CD4-positive, alpha-beta T cell treated with Interleukin-15 for 4 hours (primary cell): ENCODE data around the gene ACTR3.

Experiments used
- DNase-seq: peaks from one replicate; pipeline ENCODE4 v3.0.0-alpha.2; 2020; ENCODE audit warnings: low spot score

Gene ACTR3

DNA sequence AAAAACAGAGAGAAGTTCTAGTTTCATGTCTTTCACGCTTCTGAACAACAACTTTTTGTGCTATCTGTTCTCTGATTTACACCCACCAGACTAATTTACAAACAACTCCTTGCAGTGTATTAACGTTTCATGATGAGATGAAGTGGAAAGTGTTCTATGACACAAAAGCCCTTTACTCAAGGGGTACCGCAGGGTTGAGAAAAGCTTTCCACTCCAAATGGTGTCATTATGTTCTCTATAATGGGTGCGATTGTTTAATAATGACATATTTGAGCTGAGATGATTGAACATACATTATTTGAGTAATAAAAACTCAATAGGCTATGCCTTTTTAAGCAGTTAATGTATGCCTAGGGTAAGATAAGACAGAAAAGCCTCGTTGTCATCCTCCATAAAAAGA is 76.3 kb downstream of the ACTR3 start:
- no peak for DNase-seq

DNA sequence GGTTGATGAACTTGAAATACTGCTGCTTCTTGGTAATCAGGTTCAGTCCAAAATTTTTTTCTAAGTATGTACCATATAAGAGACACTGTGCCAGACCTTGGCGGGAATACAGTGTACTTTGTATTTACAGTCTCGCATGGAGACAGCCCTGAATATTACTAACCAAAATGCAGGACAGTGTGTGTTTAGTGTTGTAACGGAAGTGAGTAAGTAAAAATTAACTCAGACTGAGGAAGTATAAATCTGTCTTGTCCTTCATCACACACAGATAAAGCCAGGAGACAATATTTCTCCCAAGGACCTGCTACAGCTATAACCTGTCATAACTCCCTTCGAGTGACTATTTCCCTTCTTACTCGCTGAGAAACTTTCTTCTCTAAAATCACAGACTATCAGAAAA is 76.9 kb downstream of the ACTR3 start:
- DNase-seq, result no peak

DNA sequence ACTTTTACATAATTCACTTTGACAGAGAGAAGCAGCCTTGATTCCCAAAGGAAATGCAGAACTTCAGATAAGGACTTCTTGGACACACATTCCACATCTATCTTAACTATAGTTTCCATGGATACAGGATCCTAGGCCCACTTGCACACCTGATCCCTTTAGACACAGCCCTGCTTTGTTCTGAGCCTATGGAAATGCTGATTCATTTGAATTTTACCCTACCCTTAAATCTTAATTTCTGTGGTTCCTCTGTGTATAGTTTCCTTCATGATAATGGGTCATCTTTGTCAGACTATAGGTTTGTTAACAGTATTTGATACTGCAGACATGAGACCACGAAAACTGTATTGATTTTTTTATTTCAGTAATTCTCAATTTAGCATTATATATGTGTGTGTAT is 77.4 kb downstream of the ACTR3 start:
- DNase-seq, result no peak

- no peak for DNase-seq
Measured at GRCh38 chr2:113972766-113973165, 82.9 kb downstream of the ACTR3 start.

DNA sequence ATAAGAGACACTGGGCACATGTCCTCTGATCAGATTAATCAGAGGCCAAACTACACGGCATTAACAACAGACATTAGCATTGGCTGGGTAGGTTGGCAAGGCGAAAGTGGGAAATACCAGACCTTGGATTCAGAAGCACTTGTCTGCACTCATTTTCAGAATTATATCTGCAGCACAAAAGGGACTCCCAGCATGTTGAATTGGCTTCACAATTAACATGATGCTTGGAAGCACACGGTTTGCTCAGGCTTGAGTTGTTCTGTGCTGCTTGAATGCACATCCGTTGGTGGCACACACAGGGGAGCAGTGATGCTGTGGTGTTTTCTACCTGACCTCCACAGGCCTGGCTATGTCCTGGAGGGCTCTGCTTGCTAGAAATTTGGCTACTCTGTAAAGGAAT is 83.9 kb downstream of the ACTR3 start:
- no peak for DNase-seq

GRCh38 chr2:113974727-113975126 is 84.8 kb downstream of the ACTR3 start:
- DNase-seq, result no peak

GRCh38 chr2:113976277-113976928 is 86.5 kb downstream of the ACTR3 start:
- no peak for DNase-seq

DNA sequence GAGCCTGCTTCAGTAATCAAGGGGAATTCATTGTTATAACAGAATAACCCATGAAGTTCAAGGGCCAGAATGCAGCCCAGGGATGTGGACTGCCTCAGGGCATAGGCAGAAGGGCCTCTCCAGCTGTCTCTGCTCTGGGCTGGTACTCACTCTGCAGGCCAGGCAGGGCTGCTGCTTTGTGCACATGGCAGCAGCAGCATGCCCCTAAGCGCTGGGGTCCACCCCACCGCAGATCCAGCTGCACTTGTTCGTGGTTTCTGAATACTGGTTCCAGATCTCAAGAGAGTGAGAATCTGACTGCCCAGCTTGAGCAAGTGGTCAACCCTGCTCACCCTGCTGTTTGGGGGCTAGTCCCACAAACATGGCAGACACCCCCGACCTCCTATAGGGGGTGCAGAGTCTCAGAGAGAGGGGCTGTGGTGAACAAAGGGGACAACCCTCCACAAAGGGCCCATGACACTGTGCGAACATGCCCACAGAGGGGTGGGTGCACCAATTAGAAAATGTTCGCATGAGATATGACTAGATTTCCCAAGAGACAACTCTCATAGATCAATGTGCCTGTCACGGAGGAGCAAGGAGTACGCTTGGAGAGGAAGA is 87.3 kb downstream of the ACTR3 start:
- no peak for DNase-seq

DNA sequence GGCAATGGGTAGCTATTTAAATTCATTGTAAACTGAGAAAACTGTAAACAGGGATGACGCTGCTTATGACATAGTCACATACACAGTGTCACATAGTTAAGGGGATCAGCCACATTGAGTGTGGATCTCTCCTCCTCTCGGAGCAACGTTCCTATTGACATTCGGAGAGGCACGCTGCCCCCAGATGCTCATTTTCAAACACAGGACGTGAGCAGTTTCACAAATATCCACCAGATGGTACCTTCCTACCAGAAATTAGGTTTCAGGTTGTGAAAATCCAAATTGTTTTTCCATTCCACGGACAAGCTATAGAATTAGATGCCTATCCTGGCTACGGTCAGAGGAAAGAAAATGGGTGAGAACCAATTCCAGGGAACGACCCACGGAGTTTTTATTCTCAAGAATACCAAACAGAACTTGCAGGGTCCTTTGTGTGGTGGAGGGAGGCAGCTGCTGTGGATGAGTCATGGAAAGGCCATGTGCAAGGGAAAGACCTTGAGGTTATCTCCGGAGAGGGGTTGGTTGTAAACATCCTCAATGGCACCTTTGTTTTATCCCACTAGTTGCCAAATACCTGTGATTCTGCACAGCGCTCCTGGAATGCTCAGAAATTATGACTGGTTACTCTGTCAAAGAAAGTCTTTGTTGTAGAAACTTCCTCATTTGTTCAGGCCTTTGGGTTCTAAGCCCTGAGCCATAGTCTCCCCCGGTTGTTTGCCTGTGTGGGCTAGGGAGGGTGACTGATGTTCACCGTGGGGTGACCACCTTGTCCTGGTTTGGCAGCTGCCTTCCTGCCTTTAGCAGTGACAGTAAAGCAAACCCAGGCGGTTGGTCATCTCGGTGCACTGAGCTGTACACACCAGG is 88.0 kb downstream of the ACTR3 start:
- no peak for DNase-seq

DNA sequence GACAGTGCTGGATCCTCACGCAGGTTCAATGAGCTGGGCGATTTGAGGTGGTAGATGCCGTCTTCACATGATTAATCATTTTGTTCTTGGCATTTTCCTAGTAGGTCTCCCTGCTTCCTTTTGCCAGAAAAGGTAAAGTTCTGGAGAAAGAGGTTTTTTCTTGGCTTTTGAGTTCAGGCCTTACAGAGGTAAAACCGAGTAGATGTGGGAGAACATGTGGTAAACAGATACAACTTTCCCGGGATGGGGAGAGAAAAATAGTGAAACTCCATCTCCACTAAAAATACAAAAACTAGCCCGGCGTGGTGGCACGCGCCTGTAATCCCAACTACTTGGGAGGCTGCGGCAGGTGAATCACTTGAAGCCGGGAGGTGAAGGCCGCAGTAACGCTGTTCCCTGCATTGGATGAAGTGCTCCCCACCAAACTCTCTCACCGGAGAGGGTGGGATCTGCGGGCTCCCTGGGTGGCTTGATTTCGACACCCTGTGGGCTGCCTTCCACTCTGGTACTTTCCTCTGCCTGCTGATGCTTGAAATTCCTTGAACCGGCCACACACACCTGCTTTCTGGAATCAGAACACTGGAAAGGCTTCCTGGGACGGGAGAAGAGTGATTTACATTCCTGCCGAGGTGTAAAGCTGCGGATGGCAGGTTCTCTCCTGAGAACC is 88.8 kb downstream of the ACTR3 start:
- no peak for DNase-seq

DNA sequence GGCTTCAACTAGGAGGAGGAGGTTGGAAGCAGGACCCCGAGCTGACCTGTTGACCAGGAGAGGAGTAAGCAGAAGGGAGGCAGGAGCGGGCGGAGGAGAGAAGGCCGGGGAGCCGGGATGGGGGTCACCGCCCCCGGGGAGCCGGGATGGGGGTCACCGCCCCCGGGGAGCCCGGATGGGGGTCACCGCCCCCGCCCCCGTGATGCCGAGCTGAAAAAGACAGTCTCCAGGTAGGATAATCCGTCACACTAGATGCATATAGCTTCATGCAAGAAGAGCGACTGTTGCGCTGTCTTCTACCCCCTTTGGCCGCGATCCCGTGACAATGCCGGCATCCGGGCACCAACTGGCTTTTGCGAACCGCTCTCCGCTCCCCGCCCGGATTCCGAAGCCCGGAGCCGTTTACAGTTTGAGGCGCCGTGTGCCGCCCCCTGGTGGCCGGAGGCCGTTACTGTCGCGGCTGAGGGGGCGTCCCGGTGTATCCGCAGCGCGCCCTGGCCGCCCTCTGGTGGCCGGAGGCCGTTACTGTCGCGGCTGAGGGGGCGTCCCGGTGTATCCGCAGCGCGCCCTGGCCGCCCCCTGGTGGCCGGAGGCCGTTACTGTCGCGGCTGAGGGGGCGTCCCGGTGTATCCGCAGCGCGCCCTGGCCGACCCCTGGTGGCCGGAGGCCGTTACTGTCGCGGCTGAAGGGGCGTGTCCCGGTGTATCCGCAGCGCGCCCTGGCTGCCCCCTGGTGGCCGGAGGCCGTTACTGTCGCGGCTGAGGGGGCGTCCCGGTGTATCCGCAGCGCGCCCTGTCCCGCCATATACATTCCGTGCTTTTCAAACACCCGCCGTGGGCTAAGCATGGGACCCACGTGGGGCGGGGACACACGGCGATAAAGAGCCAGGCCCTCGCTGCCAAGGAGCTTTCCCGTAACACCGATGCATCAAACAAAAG is 89.6 kb downstream of the ACTR3 start:
- no peak for DNase-seq

DNA sequence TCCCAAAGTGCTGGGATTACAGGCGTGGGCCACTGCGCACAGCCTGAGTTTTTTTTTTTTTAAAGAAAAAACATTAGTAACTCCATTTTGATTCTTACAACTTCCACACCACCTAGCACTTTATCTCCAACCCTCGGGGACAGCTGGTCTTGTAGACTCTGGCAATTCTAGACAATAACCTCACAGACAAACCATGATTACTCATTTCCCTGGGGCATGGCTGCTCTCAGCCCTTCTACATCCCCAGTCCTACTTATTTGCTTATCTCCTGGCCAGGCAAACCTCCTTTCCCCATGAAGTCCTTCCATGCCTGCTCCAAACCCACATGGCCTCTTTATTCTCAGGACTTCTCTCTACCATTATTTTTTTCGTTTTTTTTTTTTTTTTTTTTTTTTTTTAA is 91.1 kb downstream of the ACTR3 start:
- DNase-seq, result no peak

- no peak for DNase-seq
Measured at GRCh38 chr2:113981404-113982134, 91.7 kb downstream of the ACTR3 start.

DNA sequence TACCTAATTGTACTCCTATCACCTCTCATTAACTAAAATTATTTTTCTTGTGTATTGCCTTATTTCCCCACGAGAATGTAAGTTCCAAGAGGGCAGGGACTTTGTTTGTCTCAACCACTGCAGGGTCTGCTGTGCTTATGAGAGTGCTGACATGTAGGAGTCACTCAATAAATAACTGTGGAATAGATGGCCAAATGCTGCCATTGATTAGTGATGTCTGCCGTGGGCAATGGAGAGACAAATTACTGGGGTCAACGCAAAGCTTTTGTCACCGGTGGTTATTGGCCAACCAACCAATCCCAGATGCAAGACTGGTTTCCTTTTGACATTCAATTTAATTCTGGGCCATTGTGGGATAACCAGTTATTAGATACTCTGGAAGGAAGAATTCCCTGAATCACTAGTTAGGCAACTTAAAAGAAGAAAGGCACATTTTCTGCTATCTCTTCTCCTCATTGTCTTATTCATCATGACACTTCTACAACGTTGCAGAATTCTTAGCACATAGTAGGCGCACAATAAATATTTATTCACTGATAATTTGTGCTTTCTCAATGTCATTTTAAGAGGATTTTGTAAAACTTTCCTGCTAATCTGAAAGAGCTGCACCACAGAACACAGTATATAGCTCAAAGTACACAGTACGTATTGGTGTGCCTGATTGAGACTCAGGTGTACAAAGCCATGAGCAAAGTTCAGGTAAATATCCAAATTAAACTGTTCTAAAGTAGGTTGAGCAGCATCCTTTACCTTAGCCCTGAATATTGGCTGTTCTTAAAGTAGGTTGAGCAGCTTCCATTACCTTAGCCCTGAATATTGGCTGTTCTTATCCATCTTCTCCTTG is 95.9 kb downstream of the ACTR3 start:
- no peak for DNase-seq

DNA sequence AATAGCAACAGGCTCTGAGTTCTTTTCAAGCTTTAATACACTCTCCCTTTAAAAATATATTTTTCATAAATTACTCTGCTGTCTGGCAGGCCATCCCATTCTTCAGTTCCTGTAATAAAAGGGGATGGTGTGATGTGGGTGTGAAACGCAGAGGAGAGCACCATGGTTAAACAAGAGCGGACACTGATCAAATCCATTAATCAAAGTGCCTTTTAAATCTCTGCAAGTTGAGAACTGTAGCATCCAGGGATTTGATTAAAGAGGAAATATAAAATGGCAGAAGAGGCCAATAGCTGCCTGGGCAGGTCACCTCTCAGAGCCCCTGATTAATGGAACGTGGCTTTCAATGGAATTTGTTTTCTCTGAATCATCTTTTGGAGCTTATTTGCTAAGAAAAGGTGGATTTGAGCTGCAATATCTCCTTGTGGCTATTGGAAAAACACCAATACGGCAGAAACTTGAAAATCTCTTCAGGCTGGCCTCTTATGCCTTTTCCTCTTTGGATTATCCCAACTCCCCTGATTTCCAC is 96.9 kb downstream of the ACTR3 start:
- no peak for DNase-seq

DNA sequence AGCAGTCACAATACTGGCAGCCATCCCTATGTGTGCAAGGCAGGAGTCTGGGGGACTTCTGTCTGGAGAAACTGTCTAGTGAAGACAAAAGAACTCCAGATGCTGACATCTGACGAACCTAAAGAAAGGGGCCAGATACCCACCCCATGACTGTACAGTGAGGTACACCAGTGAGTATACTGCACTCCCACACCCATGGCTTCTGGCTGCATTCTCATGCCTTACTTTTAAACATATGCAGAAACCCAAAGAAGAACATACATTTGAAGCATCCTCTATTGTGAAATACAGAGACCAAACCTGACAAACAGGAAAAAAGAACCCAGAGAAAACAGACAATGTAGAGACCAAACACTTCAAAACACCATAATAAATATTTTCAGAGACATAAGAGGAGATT is 102.2 kb downstream of the ACTR3 start:
- DNase-seq, result no peak

GRCh38 chr2:113996671-113997594 is 107.0 kb downstream of the ACTR3 start:
- no peak for DNase-seq

- DNase-seq, result no peak
Measured at GRCh38 chr2:114001152-114001551, 111.3 kb downstream of the ACTR3 start.

DNA sequence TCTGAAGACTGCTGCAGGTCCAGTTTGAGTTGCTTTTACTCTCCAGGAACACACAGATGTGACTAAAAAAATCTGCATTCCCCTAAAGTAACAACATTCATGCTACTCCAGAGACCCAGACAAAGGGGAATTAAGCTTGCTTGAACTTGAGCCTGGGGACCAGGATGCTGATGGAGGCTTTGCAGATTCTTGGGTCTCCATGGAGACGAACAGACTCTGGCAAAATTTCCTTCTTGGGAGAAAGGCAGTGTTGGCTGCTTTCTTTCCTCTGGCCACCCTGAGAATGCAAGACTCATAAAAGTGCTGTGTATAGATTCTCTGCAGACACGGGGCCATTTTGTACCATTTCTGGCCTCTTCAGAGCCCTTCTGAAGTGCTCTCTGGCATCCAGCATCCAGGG is 112.0 kb downstream of the ACTR3 start:
- DNase-seq, result no peak
